A549 (cell line): ENCODE data around the gene CR1L. TPM values are rescaled to one million over a fixed set of nuclear protein-coding genes. Genes with fewer than 3 reads are reported as not detected.
"Not testable (repeated sequence)": the region's sequence is repeated elsewhere in the genome, so short reads cannot be mapped to it uniquely, and the experiment has no call there.

Source experiments
- ATAC-seq, 2 experiments: fragments of 200-7000 bp in 1 of 2; fragments of >200 bp in 1 of 2; cut with Nextera tagmentation in 1 of 2; cut with Tn5 transposase in 1 of 2; 3 replicates each; pipeline versions ENCODE4 v1.8.0 to v1.9.1; 2018 to 2020; ENCODE audit warnings: mild to moderate bottlenecking in 1 of 2, moderate library complexity in 1 of 2
- CTCF ChIA-PET: fragments of 300-600 bp; sonication (Branson Sonifier 250); formaldehyde crosslinking; extraction: SDS; loops from one replicate; lab custom pipeline; 2021; ENCODE audit warnings: antibody characterized with exemption, inconsistent platforms; lab: Yijun Ruan, JAX
- POLR2A ChIA-PET: fragments of 350-600 bp; formaldehyde crosslinking; extraction: SDS; loops from one replicate; lab custom pipeline; 2021; ENCODE audit warnings: antibody characterized with exemption, inconsistent platforms; lab: Yijun Ruan, JAX
- DNase-seq, 2 experiments: peaks; one replicate each; pipeline versions ENCODE4 v3.0.0 to v3.0.0-alpha.2; 2011 to 2016; ENCODE audit warnings: low read depth in 1 of 2, low spot score in 1 of 2
- FAIRE-seq: peaks from 2 replicates; lab custom pipeline; 2011; peaks lifted over from hg19 to GRCh38; lab: Jason Lieb, UNC
- H3K27ac ChIP-seq, 2 experiments: fragments of >200 bp; sonication (Bioruptor Twin); formaldehyde crosslinking; 3 replicates each; pipeline ENCODE4 v1.5.1; 2016 to 2017
- H3K4me1 ChIP-seq: fragments of >200 bp; sonication (Bioruptor Twin); formaldehyde crosslinking; 3 replicates; pipeline ENCODE4 v1.6.1; 2016
- H3K4me2 ChIP-seq: fragments of >200 bp; sonication (Bioruptor Twin); formaldehyde crosslinking; 3 replicates; pipeline ENCODE4 v1.6.1; 2016
- H3K4me3 ChIP-seq: fragments of >200 bp; sonication (Bioruptor Twin); formaldehyde crosslinking; 3 replicates; pipeline ENCODE4 v1.5.1; 2016
- H3K9me3 ChIP-seq: fragments of >200 bp; sonication (Bioruptor Twin); formaldehyde crosslinking; 3 replicates; pipeline ENCODE4 v1.6.1; 2016
- ATOH8 ChIP-seq: fragments of 250-450 bp; sonication (Bioruptor Pico); IDR thresholded peaks from 2 replicates; pipeline ENCODE4 v1.5.0; 2020; ENCODE audit warnings: low read depth, mild to moderate bottlenecking, moderate library complexity
- BHLHE40 ChIP-seq: IDR thresholded peaks from 2 replicates; pipeline ENCODE4 v1.6.1; 2012; ENCODE audit warnings: low read depth, low read length, inconsistent platforms
- CHD4 ChIP-seq: fragments of 200-600 bp; sonication (generic); IDR thresholded peaks from 2 replicates; pipeline ENCODE4 v1.6.1; 2016; ENCODE audit warnings: antibody characterized with exemption, mild to moderate bottlenecking, borderline replicate concordance
- CTCF ChIP-seq: fragments of >200 bp; sonication (Bioruptor Twin); formaldehyde crosslinking; IDR thresholded peaks from 3 replicates; pipeline ENCODE4 v1.5.1; 2016
- E2F6 ChIP-seq: IDR thresholded peaks from 2 replicates; pipeline ENCODE4 v1.6.1; 2012; ENCODE audit warnings: low read depth, borderline replicate concordance
- EHF ChIP-seq: fragments of 250-450 bp; sonication (Bioruptor Pico); IDR thresholded peaks from 2 replicates; pipeline ENCODE4 v1.5.0; 2020; ENCODE audit warnings: mild to moderate bottlenecking
- HDAC2 ChIP-seq: fragments of 200-600 bp; sonication (generic); IDR thresholded peaks from 2 replicates; pipeline ENCODE4 v1.6.1; 2016
- HES2 ChIP-seq: fragments of >200 bp; sonication (Bioruptor Twin); formaldehyde crosslinking; IDR thresholded peaks from 2 replicates; pipeline ENCODE4 v1.6.1; 2016
- JUNB ChIP-seq: fragments of >200 bp; sonication (Bioruptor Twin); formaldehyde crosslinking; IDR thresholded peaks from 2 replicates; pipeline ENCODE4 v1.6.1; 2016
- KDM5A ChIP-seq: fragments of 200-600 bp; sonication (generic); IDR thresholded peaks from 2 replicates; pipeline ENCODE4 v1.6.1; 2016; ENCODE audit warnings: antibody characterized with exemption, mild to moderate bottlenecking
- MAX ChIP-seq: IDR thresholded peaks from 2 replicates; pipeline ENCODE4 v1.6.1; 2012
- MAZ ChIP-seq: fragments of 150-350 bp; IDR thresholded peaks from 2 replicates; pipeline ENCODE4 v1.6.1; 2014; ENCODE audit warnings: antibody characterized with exemption, low read depth, low read length, borderline replicate concordance
- MYC ChIP-seq: IDR thresholded peaks from 2 replicates; pipeline ENCODE4 v1.6.1; 2012; ENCODE audit warnings: mild to moderate bottlenecking, inconsistent platforms, low read length, improper control_type of control experiment, borderline replicate concordance
- NPAS2 ChIP-seq: fragments of 250-450 bp; sonication (Bioruptor Pico); IDR thresholded peaks from 2 replicates; pipeline ENCODE4 v1.8.0; 2022; ENCODE audit warnings: mild to moderate bottlenecking, moderate library complexity, borderline replicate concordance
- NR3C1 ChIP-seq: fragments of >200 bp; sonication (Bioruptor Twin); formaldehyde crosslinking; IDR thresholded peaks from 3 replicates; pipeline ENCODE4 v1.6.1; 2017
- PBX3 ChIP-seq: IDR thresholded peaks from 2 replicates; pipeline ENCODE4 v1.6.1; 2012
- POLR2A ChIP-seq: IDR thresholded peaks from 2 replicates; pipeline ENCODE4 v1.6.1; 2012; ENCODE audit warnings: mild to moderate bottlenecking, low read length
- RCOR1 ChIP-seq: fragments of 150-350 bp; IDR thresholded peaks from 2 replicates; pipeline ENCODE4 v1.6.1; 2014; ENCODE audit warnings: antibody characterized with exemption, low read length, low read depth
- REST ChIP-seq: fragments of 200-600 bp; sonication (generic); IDR thresholded peaks from 2 replicates; pipeline ENCODE4 v1.6.1; 2016; ENCODE audit warnings: antibody characterized with exemption, mild to moderate bottlenecking, moderate library complexity
- RNF2 ChIP-seq: fragments of 200-600 bp; sonication (generic); IDR thresholded peaks from 2 replicates; pipeline ENCODE4 v1.6.1; 2016; ENCODE audit warnings: low read depth, mild to moderate bottlenecking, antibody characterized with exemption, moderate library complexity, borderline replicate concordance
- ZC3H11A ChIP-seq: fragments of 450-650 bp; IDR thresholded peaks from 2 replicates; pipeline ENCODE4 v1.6.1; 2014; ENCODE audit warnings: antibody characterized with exemption, mild to moderate bottlenecking
- ZNF302 ChIP-seq: fragments of 250-450 bp; sonication (Bioruptor Pico); IDR thresholded peaks from 2 replicates; pipeline ENCODE4 v1.9.0; 2021; ENCODE audit warnings: inconsistent platforms, mild to moderate bottlenecking, moderate library complexity
- WGBS: methylation state at CpG from one replicate; pipeline ENCODE4 v1.1.6; 2017; ENCODE audit errors: missing lambda C conversion rate; 5-methylcytosine and 5-hydroxymethylcytosine counted together
- polyA plus RNA-seq, 4 experiments: library from polyadenylated mRNA; depleted of rRNA in 3 of 4; stranded (reverse); fragments of >200 nt; fragmentation: RNase III in 1 of 4; extraction: RNeasy Plus Mini Kit Qiagen cat#74134 plus additional on column Dnase treatment in 1 of 4; gene quantifications; 2 replicates in 3 of 4; 3 replicates in 1 of 4; pipeline ENCODE4 v1.2.3, GENCODE V29; 2011 to 2017

CR1L gene
- polyA plus RNA-seq, 2 of the 4 experiments (the other 2 are of a cell fraction): not detected

- ATAC-seq (peak; percentile 70 to 84; a peak in 5 of 6 replicates), FAIRE-seq (no peak), DNase-seq (peak; percentile 27 to 59)
- Histone ChIP-seq H3K4me3 (no peak overlapping the region), H3K9me3 (no peaks in the 10 kb centered on the region), H3K4me2 (no peak overlapping the region), H3K27ac (no peak overlapping the region), H3K4me1 (peaks cover 7% of the 10 kb centered on the region; the same call in 1 of the 3 replicates)
- ChIA-PET CTCF (interaction anchor here (1.1 to 2.1 kb wide), 3 partner anchors 9 to 86 kb away, joined by 3 to 11 read pairs (median 9); no protein-coding TSS in a partner anchor), POLR2A (no interaction called here)
- WGBS: 58% methylated on average over 5 of the region's 5 CpGs
- no peak for TF ChIP-seq EHF
- TF ChIP-seq RCOR1: no peak
- no peak for TF ChIP-seq RNF2
- TF ChIP-seq ATOH8 (CRISPR knock-in tag): no peak
- no peak for TF ChIP-seq ZNF302 (CRISPR knock-in tag)
- TF ChIP-seq PBX3: no peak
- TF ChIP-seq MAZ: no peak
- TF ChIP-seq, all 56 proteins: peak for 0
Measured at GRCh38 chr1:207711285-207711684, 66.4 kb downstream of the CR1L start.

GRCh38 chr1:207712701-207713100 is 67.8 kb downstream of the CR1L start:
- H3K27ac ChIP-seq, H3K4me1 ChIP-seq, ATAC-seq, POLR2A ChIA-PET, H3K4me2 ChIP-seq, FAIRE-seq, DNase-seq, H3K4me3 ChIP-seq, H3K9me3 ChIP-seq: not testable (repeated sequence)
- 50% methylated on average over 3 of the region's 3 CpGs for WGBS
- CTCF ChIA-PET: interaction anchor here (0.9 to 2.1 kb wide), 2 partner anchors 10 to 172 kb away, joined by 3 to 5 read pairs; no protein-coding TSS in a partner anchor

GRCh38 chr1:207713529-207713928 is 68.6 kb downstream of the CR1L start:
- TF ChIP-seq RNF2: no peak
- TF ChIP-seq ZNF302 (CRISPR knock-in tag): no peak
- no peak for TF ChIP-seq NR3C1
- Histone ChIP-seq H3K9me3 (no peaks in the 10 kb centered on the region), H3K27ac (no peak overlapping the region), H3K4me1 (no peaks in the 10 kb centered on the region), H3K4me2 (no peak overlapping the region), H3K4me3 (no peak overlapping the region)
- FAIRE-seq (no peak), DNase-seq (peak in 1 of 2 experiments; percentile 21), ATAC-seq (peak; percentile 51 to 70; a peak in 4 of 6 replicates)
- WGBS: 70% methylated on average over 10 of the region's 12 CpGs
- ChIA-PET POLR2A (no interaction called here), CTCF (interaction anchor here (0.9 to 2.3 kb wide), 3 partner anchors 10 to 93 kb away, joined by 3 to 10 read pairs (median 5); no protein-coding TSS in a partner anchor)

GRCh38 chr1:207719234-207719633 is 74.3 kb downstream of the CR1L start:
- no peak overlapping the region for H3K4me3 ChIP-seq
- no peak for FAIRE-seq
- POLR2A ChIA-PET: no interaction called here
- DNase-seq: no peak
- WGBS: 50% methylated on average over 2 of the region's 2 CpGs
- no peak for ATAC-seq
- H3K4me1 ChIP-seq: no peaks in the 10 kb centered on the region
- H3K4me2 ChIP-seq: no peak overlapping the region
- H3K9me3 ChIP-seq: no peaks in the 10 kb centered on the region
- no peak overlapping the region for H3K27ac ChIP-seq
- CTCF ChIA-PET: interaction anchor here (1.1 kb wide), 1 partner anchor 219 kb away, joined by 3 read pairs; no protein-coding TSS in a partner anchor
- TF ChIP-seq KDM5A (no peak), MAX (no peak), RCOR1 (no peak), JUNB (no peak), MYC (no peak), REST (no peak), CHD4 (no peak), POLR2A (no peak), E2F6 (no peak), CTCF (no peak), HDAC2 (no peak), BHLHE40 (no peak), HES2 (no peak), NPAS2 (no peak), ZC3H11A (no peak)
